DMS114 treated with DMSO at 0.1 percent for 48 hours (cell line): Measurements from ENCODE around the gene ZFHX2.

Experiments used
- DNase-seq: peaks from one replicate; lab custom pipeline; 2025; ENCODE audit not compliant: unreplicated experiment; lab: John Stamatoyannopoulos, UW

The ZFHX2 gene

DNA sequence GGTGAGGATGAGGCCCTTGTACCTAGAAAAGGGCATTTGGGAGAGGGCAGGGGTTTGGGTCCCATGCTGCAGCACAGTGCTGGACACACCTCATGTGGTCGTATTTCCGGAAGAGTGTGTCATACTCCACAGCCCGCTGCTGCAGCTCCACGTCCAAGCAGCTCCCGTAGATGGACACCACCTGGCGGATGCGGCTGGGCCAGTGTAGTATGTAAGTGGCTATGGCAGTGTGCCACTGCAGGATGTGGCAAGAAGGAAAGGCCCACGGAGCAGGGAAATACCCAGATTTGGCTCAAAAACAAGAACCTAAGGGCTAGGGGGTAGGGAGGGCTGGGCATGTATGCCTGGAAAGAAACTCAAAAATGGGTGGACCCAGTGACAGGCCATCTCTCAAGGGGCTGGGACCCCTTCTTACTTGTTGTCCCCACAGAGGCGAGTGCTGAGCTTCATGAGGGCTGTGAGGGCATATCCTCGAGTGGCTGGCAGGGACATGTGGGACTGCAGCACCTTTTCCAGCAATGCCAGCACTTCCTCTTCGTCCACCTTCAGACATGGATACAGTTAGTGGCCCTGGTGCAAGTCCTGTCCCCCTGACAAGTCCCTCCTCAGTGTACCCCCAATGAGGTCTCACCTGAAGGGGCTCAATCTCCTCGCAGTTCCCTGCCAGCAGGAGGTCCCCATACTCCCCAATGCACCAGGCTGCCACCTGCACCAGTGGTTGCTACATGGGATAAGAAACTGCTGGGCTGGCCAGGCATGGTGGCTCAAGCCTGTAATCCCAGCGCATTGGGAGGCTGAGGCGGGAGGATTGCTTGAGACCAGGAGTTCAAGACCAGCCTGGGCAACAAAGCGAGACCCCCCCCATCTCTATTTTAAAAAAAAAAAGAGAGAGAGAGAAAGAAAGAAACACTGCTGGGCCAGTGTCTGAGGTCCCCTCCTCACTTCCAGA, 10.6 kb upstream of the ZFHX2 start:
- DNase-seq = no peak

DNA sequence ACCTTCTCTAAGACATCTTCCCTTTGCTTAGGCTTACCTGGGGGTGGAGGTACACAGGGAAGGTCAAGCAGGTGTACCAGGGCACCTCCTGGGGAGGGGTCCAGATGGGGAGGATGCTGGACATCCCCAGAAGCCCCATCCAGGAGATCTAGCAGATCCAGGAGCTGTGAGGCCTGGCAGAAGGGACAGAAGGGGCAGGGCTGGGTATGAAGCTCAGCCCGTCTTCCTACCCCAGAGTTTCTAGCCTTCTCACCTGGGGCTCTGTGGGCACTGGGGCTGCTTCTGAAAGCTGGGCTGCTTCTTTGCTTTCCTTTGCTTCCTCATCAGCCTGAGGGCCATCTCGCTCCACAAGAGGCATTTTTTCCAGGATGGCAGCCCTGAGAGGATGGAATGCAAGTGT, 9.7 kb upstream of the ZFHX2 start:
- no peak for DNase-seq

DNA sequence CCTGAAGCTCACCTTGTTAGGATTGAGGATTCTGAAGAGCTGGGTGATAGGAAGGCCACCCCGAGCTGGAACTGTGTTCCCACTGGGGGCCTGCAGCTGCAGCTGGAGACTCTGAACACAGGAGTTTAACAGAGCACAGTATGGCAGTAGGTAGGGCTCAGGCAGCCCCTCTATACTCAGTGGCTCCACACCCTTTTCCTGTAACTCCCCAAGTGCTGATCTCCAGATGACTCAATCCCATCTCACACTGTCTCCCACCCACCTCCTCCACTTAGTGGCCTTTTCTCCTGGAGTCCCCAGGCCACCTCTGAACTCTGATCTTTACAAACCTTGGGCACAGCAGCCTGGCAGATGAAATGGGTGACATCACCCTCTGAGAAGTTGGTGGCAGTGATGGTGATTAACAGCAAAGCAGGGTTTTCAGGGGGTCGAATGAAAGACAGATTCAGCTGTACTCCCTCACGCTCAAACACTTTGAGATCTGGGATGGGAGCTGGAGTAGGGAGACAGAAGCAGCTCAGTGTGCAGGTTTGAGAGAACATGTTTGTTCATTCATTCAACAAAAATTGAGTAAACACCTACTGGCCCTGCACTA, 8.5 kb upstream of the ZFHX2 start:
- no peak for DNase-seq

DNA sequence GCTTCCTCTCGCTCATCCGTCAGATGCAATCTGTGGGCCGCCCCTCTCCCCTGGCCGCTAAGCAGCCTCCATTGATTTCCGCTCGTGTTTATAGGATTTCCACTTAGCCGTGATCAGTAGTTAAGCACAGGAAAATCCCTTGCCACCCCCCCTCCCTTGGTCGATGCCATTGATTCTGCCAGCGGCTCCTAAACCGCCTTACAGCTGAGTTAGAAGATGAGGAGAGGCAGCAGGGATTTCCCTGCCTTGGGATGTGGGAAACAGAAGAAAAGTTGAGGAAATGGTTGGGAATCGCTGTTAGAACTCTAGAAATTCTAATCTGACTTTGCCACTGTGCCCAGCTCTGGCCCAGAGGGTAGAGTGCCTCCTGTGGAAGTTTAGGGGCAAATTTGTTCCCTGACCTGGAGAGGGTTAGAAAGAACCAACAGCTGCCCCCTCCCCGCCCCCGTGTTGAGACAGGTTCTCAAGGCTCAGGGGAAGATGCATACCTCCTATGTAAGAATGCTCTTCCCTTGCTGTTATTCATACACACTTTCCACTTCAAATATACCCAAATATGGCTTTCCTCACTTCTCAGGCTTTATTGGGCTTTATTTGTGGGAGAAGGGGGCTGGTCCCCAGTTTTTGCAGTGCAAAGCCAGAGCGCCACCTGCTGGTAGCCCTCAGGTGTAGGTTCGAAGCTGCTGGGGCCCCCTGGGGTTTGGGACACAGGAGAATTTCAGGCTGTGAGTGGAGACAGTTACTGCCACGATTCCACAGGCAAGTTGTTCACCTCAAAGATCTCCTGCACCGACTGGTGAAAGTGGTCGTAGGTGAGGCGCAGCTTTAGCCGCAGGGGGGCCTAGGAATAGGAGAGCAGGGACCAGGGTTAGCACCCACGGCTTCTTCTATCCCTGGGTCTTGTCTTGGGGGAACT, 7.7 kb upstream of the ZFHX2 start:
- no peak for DNase-seq

DNA sequence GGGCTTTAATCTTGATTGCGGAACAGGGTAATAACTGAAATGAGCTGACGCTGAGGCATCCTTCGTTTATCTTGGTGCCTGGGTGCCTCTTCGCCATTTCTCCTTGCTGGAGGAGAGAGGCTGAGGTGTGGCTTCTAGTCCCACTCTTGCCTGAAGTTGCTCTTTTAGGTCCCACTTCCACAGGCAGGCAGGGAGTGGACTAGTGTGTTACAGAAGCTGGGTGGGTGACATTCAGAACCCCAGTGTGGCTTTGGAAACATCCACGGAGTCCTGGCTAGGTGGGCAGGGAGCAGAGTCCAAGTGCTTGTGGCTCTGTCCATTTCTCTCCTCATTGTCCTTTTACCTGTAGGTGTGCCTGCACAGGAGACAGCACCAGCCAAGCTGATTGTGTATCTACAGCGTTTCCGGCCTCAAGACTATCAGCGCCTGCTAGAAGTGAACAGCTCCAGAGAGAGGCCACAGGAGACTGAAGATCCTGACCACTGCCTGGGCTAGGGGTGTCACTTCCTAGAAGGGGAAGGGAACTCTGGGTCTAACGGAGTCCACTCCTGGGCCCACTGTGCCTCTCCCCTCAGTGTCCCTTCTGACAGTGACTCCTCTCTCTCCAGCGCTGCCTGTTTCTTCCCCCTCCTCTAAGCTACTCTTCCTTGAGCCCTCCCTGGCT, 6.9 kb upstream of the ZFHX2 start:
- DNase-seq = no peak

DNA sequence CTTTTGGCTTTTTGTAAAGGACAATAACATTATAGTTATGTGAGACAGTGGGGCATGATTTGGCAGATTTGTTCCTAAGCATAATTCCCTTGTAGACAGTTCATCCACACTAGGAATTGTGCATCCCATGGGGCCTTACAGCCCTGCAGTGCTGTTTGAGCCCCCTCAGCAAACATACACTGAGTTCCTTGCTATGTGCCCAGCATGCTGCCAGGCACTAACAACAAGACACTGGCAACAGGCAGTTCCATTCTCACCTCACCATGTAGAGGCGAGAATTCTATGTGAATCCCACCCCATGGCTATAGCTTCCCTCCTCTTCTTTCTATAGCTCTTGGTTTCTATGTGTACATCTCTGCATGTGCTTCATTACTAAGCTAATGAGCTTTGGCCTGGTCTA, 6.4 kb upstream of the ZFHX2 start:
- DNase-seq = no peak

DNA sequence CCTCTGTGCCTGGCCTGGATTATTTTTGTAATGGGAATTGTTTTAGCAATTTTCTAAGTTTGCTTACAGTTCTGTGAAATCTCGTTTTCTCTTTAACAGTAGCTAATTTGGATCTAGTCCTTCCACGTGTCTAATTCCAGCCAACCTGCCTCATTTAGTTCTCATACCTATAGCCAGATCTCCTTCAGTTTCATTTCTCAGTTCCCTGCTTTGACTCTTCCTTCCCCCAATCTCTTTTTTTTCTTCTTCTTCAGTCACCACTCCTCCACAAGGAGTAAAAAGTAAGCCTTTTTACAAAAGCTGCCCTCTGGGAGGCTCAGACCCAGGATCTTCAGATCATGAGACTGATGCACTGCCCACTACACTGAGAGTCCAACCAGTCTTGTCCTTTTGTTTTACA, 6.0 kb upstream of the ZFHX2 start:
- no peak for DNase-seq

DNA sequence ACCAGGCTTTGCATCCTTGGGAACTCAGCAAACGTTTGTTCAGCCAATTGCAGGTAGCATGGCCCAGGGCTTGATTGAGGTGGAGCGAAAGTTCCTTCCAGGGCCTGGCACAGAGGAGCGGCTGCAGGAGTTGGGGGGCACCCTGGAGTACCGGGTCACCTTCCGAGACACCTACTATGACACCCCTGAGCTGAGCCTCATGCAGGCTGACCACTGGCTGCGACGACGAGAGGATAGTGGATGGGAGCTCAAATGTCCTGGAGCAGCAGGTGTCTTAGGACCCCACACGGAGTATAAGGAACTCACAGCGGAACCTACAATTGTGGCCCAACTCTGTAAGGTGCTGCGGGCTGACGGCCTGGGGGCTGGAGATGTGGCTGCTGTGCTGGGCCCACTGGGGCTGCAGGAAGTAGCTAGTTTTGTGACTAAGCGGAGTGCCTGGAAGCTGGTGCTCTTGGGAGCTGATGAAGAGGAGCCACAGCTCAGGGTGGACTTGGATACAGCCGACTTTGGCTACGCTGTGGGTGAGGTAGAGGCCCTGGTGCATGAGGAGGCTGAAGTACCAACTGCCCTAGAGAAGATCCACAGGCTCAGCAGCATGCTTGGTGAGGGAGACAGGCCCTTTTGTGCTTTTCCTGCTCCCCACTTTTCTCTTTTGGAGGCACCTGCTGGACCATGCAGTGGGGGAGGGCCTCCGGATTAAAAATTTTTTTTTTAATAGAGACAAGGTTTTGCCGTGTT, 5.3 kb upstream of the ZFHX2 start:
- DNase-seq = no peak

DNA sequence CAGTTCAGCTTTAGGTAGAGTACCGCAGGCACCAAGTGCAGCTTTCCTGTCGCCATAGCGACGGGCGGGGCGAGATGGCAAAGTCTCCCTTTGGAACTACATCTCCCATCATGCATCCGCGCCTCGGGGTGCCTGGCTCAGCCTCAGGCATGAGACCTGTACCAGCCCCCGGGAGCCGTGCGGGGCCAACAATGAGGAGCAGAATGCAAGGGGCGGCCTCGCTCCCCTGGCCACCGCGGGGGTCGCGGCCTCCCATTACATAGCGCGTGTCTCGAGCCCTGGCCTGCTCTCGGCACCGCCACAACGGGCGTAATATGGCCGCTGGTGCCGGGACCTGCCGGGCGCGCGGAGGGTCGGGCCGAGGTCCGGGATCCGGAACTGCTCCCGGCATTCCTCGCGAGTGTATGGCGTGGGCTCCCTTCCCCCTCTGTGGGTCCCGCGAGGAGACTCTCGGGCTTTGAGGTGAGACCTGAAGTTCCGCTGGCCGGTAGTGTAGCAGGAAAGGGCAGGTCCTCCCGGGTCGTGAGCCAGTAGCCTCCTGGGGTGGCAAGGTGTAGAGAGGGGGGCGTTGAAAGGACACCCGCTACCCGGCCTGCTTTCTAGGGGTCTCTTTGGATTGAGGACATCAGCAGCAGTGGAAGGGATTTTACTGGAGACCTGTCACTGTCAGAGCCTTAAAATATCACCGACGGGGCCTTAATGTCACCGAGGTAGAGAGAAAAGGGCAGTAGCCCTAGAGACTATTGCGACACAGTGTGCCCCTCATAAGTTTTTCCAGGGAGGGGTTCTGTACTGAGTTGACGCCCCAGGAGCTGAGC, 4.5 kb upstream of the ZFHX2 start, which contains the start of gene THTPA:
TSS of gene THTPA (plus strand) at position 390 of the 818 bp plus-strand sequence. CDS start 487 bp downstream, outside the sequence.
- peak; percentile 79 for DNase-seq

DNA sequence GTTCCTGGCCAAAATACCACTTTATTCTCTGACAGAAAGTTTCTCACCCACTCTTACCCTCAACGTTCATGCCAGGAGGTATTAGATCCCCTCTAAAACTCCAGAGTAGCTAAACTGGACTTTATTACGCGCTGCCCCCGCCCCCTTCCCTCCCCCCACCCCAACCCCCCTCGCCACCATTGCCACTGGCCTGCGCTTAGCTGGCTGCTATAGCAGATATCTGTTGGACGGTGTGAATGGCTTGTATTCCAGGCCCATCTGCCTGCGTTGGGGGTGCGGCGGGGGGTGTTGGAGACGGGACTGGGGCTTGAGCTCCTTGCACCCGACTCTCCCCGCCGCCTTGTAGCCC, 3.9 kb upstream of the ZFHX2 start:
- no peak for DNase-seq

DNA sequence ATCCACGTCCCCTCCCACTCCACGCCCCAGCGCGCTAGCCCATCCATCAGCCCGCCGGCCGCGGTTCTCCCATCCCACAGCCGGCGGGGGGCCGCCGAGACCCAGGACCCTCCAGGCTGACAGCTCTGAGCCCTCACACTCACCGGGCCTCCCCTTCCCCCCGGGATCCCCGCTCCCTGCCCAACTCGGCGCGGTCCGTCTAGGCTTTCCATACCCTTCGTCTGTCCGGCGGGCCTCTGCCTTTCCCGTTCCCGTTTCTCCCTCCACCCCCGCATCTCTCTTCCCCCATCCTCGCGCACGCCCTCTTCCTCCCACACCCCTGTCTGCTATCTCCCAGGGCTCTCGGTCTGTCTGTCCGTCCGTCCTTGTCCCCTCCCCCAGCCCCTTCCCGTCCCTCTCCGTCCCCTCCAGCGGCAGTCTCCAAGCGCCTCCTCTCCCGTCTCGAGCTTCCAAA, 726 bp downstream of the ZFHX2 start:
- DNase-seq = no peak

DNA sequence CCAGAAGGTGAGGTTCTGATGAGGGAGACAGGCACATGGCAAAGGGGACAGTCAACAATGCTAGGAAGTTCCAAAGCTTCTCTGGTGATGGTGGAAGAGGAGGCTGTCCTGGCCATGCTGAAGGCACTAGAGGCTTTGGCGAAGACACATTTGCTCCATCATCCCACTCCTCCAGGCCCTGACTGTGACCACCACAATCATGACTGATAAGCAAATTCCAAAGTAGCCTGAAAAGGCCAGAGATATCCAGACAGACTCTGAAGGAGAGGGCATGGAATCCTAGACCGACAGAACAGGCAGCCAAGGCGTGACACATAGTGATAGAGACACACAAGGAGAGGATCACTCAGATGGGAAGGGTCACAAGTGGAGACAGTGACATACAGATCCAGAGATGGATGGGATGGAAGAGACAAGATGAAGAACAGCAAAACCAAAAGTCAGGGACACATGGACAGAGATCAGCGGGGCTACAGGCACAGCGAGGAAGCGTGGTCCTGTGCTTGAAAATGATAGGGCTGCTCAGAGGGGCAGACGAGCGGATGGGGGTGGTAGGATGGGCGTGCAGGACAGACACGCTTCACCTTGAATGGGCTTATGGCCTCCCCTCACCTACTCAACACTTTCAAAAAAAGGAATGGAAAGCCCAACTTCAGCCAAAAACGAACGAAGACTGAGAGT, 1.3 kb downstream of the ZFHX2 start:
- no peak for DNase-seq

DNA sequence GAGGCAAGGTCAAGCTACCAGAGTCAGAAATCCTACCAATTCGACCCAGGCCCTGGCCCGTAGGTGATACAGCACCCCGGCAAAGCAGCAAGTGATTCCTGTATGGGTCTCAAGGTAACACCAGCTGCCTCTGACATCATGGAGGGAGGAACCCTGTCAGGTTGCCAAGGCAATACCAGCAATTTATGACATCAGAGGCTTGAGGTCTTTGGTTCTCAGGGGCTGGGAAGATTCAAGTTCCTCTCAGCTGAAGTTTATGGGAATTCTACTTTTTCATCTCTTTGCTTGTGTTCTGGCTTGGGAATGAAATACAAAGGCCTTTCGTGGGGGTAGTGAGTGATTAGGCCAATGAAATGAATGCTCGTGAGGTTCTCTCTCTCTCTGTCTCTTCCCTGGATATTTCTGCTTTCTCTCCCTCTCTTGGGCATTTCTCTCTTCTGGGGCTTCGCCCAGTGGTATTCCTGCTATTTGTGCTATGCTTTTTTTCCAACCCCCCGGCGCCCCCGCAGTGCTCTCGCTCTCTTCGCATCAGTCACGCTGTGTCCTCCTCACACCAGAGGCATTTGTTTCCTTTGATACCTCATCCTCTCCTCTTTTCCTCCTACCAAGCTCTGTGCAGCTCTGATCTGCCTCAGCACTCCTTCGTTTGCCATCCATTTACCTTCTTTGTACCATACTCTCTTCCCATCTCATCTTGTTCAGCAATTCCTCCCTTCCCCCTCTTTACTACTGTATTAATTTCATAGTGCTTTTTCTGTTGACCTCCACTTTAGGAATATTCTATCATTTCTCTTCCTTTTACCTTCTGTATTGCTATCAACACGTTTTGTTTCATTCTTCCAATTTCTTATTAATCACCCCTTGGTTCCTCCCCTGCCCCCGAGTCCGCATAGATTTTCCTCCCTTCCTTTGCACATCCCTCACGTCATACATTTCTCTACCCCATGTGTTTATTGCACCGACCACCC, 2.9 kb downstream of the ZFHX2 start:
- no peak for DNase-seq

DNA sequence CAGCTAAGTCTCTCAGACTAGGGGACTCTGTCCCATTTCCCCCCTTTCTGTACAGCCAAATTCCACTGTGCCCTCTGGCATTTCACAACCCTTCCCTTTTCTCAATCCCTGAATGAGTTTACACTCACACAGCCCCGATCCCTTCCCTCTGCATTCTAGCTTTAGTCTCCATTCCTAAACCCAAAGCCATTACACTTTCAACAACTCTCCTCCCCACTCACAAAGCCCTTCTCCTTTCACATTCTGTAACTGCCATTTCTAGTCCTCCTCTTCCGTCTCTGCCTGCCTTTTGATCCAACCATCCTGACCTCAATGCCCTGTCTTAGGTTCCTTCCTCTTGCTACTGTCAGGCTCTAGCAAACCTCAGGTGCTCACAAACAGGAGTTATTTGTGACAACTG, 3.6 kb downstream of the ZFHX2 start:
- DNase-seq = no peak

DNA sequence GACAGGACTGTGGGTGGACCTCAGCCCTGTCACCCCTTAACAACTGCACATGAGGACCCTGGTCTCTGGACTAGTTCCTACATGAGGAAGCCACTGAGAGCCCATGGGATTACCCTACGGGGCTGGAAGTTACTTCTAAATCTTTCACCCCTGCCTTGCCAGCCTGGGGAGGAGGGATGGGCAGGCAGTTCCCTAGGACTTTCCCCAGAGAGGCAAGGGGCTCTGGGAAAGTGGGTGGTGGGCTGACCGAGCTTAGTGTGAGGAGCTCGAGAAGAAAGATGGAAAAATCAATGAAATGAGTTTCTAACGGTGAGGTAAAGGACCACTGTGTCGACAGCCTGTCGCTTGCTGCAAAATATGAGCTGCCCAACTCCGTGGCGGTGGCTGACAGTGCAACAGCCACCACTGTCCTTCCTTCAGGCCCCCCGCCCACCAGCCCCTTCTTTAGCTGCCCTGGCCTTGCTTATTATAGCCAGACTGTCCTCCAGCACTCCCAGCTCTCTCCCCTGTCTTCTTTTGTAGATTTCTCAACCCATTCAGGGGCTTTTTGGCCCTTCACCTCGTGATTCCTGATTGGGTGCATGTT, 5.0 kb downstream of the ZFHX2 start:
- no peak for DNase-seq

DNA sequence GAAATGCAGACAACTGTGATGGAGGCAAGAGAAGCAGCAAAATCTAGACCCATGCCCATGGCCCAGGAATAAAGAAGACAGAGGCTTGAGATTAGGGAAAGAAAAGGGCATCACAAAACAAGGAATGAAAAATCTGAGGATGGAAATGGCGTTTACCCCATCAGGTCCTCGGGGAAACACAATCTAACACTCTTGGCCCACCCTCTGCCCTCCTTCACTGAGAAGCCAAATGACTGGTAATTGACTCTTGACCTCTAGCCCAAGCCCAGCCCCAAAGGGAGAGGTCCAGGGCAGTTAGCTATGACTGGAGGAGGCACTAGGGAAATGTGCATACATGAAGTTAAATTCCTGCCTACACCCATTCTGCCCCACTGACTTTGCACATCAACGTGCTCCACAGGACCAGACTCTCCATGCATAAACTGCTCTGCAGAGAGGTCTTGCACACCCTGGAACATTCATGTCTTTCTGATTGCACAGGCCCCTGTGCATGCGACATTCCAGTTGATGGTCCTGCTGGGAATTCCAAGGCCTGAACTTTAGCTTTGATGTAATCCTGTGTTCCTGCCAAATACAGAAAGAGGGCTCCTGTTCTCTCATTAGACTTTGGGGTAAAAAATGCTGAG, 5.7 kb downstream of the ZFHX2 start:
- DNase-seq = no peak
